ENCODE results near the gene ZDHHC14. TPM values are rescaled to one million over a fixed set of nuclear protein-coding genes. Genes with fewer than 3 reads are reported as not detected.
"Not testable (repeated sequence)": the region's sequence is repeated elsewhere in the genome, so short reads cannot be mapped to it uniquely, and the experiment has no call there.

The ZDHHC14 gene
- total and polyA plus RNA-seq, 2 of the 8 experiments (the other 6 are each of a cell fraction or from before 2014, with no cell fraction given), result 2.9 to 5.3 TPM

DNA sequence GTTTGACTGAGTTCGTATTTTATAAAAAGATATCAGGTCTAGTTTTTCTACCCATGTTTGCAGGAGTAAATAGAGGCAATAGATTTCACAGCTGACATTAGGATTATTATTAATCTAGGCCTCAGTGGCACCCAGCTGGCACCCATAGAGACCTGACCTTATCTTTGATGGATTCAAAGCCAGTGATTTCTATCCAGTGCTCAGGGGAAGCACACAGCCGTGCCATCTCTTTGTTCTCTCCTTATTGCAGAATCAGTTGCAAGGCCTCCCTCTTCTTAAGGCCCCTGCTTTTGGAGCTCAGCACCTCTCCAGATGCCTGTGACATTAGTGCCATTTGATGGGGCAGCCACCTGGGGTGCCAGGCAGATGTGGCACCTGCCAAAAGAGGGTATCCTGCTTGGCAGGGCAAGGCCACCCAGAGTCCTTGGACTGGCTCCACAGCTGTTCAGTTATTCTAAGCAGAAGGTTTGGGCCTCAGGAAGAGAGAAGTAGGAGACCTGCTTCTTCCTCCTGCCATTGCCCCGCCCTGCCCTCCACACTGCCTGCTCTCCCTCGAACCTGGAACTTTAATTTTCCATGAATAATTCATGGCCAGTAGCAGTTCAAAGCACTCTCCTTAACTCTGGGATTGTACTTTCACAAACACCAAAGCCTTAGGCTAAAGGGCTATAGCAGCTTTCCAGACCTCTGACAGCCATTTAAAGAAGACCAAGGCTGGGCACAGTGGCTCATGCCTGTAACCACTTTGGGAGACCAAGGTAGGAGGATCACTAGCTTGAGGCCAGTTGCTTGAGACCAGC is 206.3 kb downstream of the ZDHHC14 start (continued):
- no peak for TF ChIP-seq ASH2L (IDR thresholded peaks at IDR 0.05; ENCODE audit: low read length)
- TF ChIP-seq JUN (IDR thresholded peaks at IDR 0.05; ENCODE audit: low read depth, low read length), result no peak
- TF ChIP-seq CTBP2 (IDR thresholded peaks at IDR 0.05; ENCODE audit: borderline replicate concordance, insufficient read depth, insufficient read length, low read length), result no peak

DNA sequence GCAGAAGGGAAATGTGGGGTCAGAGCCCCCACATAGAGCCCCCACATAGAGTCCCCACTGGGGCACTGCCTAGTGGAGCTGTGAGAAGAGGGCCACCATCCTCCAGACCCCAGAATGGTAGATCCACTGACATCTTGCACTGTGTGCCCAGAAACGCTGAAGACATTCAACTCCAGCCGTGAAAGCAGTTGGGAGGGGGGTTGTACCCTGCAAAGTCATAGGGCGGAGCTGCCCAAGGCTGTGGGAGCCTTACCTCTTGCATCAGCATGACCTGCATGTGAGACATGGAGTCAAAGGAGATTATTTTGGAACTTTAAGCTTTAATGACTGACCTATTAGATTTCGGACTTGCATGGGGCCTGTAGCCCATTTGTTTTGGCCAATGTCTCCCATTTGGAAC is 209.7 kb downstream of the ZDHHC14 start:
- WGBS, 2 experiments (ENCODE audit: extremely low coverage in 1 of 2, insufficient coverage in 1 of 2, insufficient read length in 1 of 2, insufficient replicate concordance in 2 of 2, low coverage in 1 of 2, low lambda C conversion rate in 2 of 2, missing lambda C conversion rate in 1 of 2), result 98% methylated on average over 4 of the region's 4 CpGs; no CpG with 5 or more reads in 1 of the 2 experiments

More for the DNA sequence above, 209.7 kb downstream of the ZDHHC14 start:
- H3K79me2 ChIP-seq (ENCODE audit: control insufficient read depth in 1 of 2, insufficient read depth in 2 of 2, low read length in 2 of 2); H3K4me3 ChIP-seq (ENCODE audit: extremely low read depth in 1 of 4, insufficient read depth in 2 of 4, low read depth in 3 of 4, low read length in 4 of 4); H3K27ac ChIP-seq (ENCODE audit: low read depth, low read length); H4K91ac ChIP-seq (replicated peaks; ENCODE audit: insufficient read length, low read length); H2BK5ac ChIP-seq (ENCODE audit: low read depth, low read length); H3K56ac ChIP-seq (replicated peaks; ENCODE audit: insufficient read length, low read depth, low read length); H3K79me1 ChIP-seq (ENCODE audit: low read depth, low read length); H3K4ac ChIP-seq (replicated peaks; ENCODE audit: insufficient read length, low read depth, low read length); H2BK120ac ChIP-seq (replicated peaks; ENCODE audit: low read depth, low read length); H3K23me2 ChIP-seq (ENCODE audit: low read depth, low read length); H3K18ac ChIP-seq (ENCODE audit: extremely low read depth, low read length); DNase-seq (ENCODE audit: low read depth in 1 of 2, low spot score in 2 of 2); H3K4me2 ChIP-seq (ENCODE audit: insufficient read depth in 1 of 2, low read depth in 2 of 2, low read length in 2 of 2); H2BK15ac ChIP-seq (ENCODE audit: low read length); H3K14ac ChIP-seq (ENCODE audit: insufficient read length); H3K9ac ChIP-seq (replicated peaks in 1 of 4; ENCODE audit: extremely low read depth in 1 of 4, low read depth in 3 of 4, low read length in 3 of 4); H2AFZ ChIP-seq (ENCODE audit: low read length); CTCF ChIA-PET (ENCODE audit: partially characterized antibody); H2AK5ac ChIP-seq (ENCODE audit: low read depth, low read length); H2BK20ac ChIP-seq (ENCODE audit: low read length); H3K36me3 ChIP-seq (ENCODE audit: control insufficient read depth in 2 of 4, insufficient read depth in 4 of 4, low read length in 3 of 4); H2BK12ac ChIP-seq (ENCODE audit: low read depth, low read length); FAIRE-seq; H4K5ac ChIP-seq (ENCODE audit: insufficient read length, low read depth, low read length); H3K4me1 ChIP-seq (replicated peaks in 1 of 4; ENCODE audit: control insufficient read depth in 3 of 4, insufficient read depth in 4 of 4, low read length in 3 of 4); H4K8ac ChIP-seq (ENCODE audit: extremely low read depth, insufficient read depth, low read length); H4K20me1 ChIP-seq (replicated peaks in 1 of 2; ENCODE audit: control insufficient read depth in 1 of 2, insufficient read depth in 2 of 2, low read length in 2 of 2); H3K27me3 ChIP-seq (replicated peaks in 1 of 4; ENCODE audit: control insufficient read depth in 3 of 4, extremely low read depth in 1 of 4, insufficient read depth in 3 of 4, low read length in 3 of 4); H3K23ac ChIP-seq (ENCODE audit: insufficient read length): not testable (repeated sequence)
- POLR2A ChIA-PET (ENCODE audit: partially characterized antibody), result interaction anchor here (0.6 kb wide), 1 partner anchor 16 kb away, joined by 3 read pairs; no protein-coding TSS in a partner anchor
- H3K9me3 ChIP-seq (ENCODE audit: insufficient read depth in 2 of 2, low read depth in 1 of 2, low read length in 1 of 2), result peaks cover 15 to 18% of the 10 kb centered on the region in 2 experiments
